ENCODE measurements around the gene PSTPIP1.
"Not testable (repeated sequence)": the region's sequence is repeated elsewhere in the genome, so short reads cannot be mapped to it uniquely, and the experiment has no call there.

The PSTPIP1 gene

GRCh38 chr15:76994971-76995945, at the start of gene PSTPIP1:
Gene PSTPIP1, plus strand, starts transcription at chr15:76995126. Its CDS starts 448 bp downstream, at chr15:76995574.
- DNase-seq (ENCODE audit: low spot score) = no peak

- no peak for DNase-seq (ENCODE audit: low spot score)
These were observed 49.3 kb upstream of the PSTPIP1 start for GRCh38 chr15:76945494-76946093.

GRCh38 chr15:76947454-76947853, 47.5 kb upstream of the PSTPIP1 start:
- DNase-seq (ENCODE audit: low spot score) = no peak

DNA sequence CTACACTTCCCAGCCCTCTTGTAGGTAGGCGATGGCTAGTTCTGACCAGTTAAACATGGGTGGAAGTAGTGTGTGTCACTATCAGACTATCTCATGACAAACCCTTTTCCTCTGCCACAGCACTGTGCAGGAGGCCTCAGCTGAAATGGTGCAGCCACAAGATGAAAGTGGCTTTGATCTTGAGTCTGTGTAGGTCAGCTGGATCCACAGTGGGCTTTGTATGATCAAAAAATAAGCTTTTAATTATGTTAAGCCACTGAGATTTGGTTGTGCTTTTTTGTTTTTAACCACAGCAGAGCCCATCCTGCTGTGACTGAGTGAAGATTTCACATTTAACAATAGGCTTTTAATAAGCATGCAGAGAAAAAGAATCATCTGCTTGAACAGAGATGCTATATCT, 43.7 kb upstream of the PSTPIP1 start:
- peak; percentile 4 for DNase-seq (ENCODE audit: low spot score)

DNA sequence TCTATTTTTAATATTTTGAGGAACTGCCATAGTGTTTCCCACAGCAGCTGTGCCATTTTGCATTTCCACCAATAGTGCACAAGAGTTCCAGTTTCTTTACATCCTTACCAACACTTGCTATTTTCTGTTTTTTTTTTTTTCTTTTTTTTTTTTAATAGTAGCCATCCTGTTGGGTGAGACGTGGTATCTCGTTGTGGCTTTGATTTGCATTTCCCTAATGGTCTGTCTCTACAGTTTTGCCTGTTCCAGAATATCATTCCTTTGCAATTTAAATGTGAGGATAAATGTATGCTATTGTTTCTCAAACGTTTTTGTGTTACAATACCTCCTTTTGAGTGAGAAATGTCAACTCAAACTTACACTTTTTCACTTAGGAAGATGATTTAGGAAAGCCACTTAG, 41.0 kb upstream of the PSTPIP1 start:
- DNase-seq (ENCODE audit: low spot score) = no peak

GRCh38 chr15:76954744-76955143, 40.2 kb upstream of the PSTPIP1 start:
- peak; percentile 4 for DNase-seq (ENCODE audit: low spot score)

DNA sequence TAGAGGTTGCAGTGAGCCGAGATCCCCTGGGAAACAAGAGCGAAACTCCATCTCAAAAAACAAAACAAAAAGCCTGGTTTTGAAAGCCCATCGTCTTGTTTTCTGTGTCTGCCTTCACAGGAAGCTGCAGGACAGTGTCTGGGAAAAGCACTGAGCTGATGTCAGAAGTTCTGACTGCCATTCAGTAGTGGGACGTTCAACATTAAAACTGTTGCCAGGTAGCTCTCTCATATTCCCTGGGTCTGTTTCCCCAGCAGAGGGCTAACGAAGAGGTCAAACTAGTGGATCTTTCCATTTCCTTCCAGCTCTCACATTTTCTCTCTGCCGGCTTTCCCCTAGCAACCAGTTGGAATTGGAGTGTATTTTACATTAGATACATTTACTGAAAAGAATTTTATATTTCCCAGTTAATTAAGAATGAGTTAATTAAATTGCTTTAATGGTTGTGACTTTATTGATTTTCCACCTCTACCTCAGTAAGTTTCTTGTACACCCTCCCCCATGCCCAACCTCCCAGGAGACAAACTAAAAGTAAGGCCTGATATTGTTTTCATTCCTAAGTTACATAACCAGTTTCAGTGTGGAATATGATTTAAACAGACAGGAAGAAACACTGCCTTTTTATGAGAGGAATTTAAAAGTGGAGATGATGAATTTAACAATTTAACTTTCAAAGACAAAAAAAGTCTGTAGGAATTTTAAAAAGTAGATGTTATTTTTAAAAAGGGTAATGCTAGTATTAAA, 33.5 kb upstream of the PSTPIP1 start:
- DNase-seq (ENCODE audit: low spot score) = no peak

DNA sequence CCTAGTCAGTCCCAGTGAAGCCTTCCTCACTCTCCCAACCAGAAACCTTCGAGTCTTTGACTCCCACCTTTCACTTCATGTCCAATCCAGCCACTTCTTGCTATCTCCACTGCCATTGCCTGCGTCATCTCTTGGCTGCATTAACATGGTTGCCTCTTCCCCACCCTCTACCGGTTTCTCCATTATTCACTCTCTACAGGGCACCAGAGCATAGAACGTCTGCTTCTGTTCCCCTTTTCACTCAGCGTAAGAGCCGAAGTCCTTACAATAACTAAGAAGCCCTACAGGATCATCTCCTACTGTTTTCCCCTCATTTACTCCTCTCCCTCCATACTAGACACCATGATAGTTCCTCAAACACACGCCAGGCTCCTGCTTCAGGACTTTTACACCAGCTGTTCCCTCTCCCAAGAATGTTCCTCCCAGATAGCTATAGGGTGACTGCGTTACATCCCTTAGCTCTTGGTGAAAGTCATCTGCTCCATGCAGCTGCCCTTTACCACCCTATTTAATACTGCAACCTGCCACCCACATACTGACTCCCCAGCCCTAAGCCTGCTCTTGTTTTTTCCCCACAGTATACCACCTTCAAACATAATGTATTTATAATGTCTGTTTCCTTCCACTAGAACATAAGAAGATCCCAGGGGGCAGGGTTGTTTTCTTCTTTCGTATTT, 32.5 kb upstream of the PSTPIP1 start:
- no peak for DNase-seq (ENCODE audit: low spot score)

DNA sequence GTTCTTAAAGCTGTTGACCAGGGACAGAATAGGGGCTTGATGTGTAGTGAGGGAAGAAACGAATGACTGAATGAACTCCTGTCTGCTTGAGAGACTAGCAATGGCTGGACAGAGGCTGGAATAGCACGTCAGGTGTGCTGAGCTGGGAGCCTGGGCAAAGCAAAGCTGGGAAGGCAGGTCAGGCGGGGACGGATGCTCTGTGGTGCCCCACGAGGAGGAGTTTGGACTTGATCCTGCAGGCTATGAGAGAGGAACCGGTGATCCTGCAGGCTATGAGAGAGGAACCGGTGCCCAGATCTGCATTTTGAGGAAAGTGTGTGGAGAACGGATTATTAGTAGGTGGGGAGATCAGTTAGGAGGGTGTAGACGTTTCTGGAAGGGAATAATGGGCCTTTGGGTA, 31.3 kb upstream of the PSTPIP1 start:
- DNase-seq (ENCODE audit: low spot score) = peak; percentile 26

DNA sequence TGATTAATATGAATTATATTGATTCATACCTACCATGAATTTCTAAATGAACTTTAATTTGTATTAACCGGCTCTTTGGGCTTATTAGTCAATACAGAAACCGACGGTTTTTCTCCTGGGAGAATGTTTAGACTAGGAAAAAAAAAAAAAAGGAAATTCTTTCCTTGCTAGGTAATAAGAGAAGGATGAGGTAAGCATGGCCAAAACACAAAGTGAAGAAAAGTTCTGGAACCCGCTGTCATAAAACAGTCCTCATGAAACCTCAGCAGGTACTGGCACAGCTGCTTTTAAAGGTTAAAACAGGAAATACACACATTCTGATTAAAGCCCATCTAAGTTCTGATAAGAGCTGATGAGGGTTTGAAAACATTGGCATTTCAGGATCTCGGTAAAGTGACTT, 30.8 kb upstream of the PSTPIP1 start:
- peak; percentile 41 for DNase-seq (ENCODE audit: low spot score)

DNA sequence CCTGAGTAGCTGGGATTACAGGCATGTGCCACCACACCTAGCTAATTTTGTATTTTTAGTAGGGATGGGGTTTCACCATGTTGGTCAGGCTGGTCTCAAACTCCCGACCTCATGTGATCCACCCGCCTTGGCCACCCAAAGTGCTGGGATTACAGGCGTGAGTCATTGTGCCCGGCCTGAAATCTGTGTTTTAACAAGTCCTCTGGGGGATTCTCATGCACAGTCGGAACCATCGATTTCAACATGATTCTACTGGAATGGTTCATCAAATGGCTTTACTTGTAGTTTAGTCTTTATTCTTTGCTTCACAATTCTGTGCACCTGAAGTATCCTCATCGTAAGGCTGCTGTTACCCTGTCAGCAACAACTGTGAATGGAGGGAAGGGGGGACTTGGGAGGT, 28.9 kb upstream of the PSTPIP1 start:
- not testable (repeated sequence) for DNase-seq (ENCODE audit: low spot score)

- DNase-seq (ENCODE audit: low spot score) = no peak
These were observed 27.9 kb upstream of the PSTPIP1 start for GRCh38 chr15:76967067-76967466.

DNA sequence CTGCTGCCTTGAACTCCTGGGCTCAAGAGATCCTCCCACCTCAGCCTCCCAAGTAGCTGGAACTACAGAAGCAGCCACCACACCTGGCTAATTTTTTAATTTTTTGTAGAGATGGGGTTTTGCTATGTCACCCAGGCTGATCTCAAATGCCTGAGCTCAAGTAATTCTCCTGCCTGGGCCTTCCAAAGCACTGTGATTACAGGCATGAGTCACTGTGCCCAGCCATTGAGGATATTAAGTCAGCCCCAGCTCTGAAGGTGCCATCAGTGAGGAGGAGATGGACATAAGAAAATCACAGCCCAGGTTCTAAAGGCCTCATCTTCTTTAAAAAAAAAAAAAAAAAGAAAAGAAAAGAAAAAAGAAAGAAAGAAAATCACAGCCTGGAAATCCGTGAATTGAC, 26.6 kb upstream of the PSTPIP1 start:
- DNase-seq (ENCODE audit: low spot score) = peak; percentile 56

GRCh38 chr15:76972389-76973361, 22.3 kb upstream of the PSTPIP1 start:
- no peak for DNase-seq (ENCODE audit: low spot score)

DNA sequence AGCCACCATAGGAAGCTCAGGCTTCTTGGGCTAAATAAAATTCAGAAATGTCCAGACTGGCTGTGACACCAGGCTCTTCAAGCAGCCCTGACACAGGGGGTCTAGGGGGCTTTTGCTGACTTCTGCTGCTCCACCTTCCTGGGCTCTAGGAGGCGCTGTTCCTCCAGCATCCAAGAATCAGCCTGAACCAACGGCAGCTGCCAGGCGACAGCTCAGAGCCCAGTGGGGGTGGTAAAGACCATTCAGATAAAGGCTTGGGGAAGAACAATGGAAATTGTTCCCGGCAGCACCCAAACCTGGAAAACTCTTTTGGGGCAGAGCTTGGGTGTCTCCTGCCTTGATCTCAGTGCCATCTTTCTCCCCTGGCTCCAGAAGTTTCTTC, 21.6 kb upstream of the PSTPIP1 start:
- no peak for DNase-seq (ENCODE audit: low spot score)

- no peak for DNase-seq (ENCODE audit: low spot score)
These were observed 21.0 kb upstream of the PSTPIP1 start for GRCh38 chr15:76973906-76974305.

DNA sequence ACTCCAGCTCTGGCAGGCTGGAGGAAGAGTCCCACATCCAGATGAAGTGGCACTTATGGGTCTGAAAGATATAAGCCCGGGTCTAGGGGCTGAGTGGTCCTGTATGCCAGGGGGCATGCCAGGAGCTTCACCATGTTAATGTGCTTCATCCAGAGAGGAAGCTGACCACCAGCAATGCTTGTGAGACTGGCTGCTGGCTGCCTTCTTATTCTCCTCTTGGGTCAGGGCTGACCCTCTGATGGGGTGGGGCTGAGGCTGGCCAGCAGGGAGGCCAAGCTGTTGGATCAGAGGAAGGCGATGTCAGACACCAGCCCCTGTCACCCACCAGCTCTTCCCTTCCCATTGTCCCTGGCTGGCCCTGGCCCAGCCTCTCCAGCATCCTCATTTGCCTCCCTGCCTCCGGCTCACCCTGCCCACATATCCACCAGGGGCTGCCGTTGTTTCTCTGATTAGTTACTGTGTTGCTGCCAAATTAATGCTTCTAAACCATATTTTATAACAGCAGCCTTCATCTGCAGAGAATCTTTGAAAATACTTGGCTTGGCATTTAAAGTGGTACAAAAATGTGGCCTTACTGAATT, 20.4 kb upstream of the PSTPIP1 start:
- no peak for DNase-seq (ENCODE audit: low spot score)

DNA sequence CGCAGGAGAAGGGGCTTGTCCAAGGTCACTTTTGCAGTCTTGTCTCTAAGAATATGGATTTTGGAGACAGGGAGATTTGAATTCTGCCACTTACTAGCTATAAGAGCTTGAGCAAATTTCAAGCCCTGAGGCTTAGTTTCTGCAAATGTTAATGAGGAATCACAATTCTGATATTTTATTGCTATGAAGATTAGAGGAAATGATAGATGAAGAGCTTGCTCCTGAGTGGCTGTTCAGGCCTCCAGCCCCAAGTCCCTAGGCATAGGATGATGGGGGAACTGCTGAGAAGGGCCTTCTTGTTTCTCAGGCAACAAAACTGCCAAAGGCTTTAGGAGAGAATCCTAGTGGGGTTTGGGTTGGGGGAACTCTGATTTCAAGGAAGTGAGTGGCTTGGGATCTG, 18.8 kb upstream of the PSTPIP1 start:
- no peak for DNase-seq (ENCODE audit: low spot score)

DNA sequence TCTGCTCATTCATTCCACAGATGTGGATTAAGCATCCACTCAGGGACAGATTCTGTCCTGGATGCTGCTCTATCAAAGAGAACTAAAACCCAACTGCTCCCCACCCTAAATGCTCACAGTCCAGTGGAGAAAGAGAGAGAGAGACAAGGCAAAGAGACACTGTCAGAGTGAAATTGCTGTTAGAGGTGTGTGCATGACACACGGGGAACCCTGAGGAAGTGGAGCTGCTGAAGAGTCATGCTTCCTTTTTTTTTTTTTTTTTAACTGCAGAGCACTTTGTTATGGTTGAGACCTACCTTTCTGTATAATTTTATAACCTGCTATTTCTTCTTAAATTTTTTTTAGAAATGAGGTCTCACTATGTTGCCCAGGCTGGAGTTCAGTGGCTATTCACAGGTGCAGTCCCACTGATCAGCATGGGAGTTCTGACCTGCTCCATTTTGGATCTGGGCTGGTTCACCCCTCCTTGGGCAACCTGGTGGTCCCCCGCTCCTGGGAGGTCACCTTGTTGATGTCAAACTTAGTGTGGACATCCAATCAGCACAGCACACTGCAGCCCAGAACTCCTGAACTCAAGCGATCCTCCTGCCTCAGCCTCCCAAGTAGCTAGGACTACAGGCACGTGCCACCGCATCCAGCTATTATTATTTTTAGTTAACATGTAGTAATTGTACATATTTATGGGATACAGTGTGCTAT, 18.2 kb upstream of the PSTPIP1 start:
- no peak for DNase-seq (ENCODE audit: low spot score)
